Spleen (tissue), 11 donors: ENCODE data around the gene CEP63. TPM values are rescaled to one million over a fixed set of nuclear protein-coding genes. Genes with fewer than 3 reads are reported as not detected.

Source experiments
- DNase-seq: peaks from one replicate; pipeline ENCODE4 v3.0.0-alpha.2; 2020
- H3K27ac ChIP-seq, 8 donors: fragments of 200-600 bp; sonication (generic) in 7 of 8; 1 replicate in 4 of 8; 2 replicates in 4 of 8; pipeline versions ENCODE4 v1.5.0 to v1.8.0; 2016 to 2021; ENCODE audit warnings: inconsistent platforms in 4 of 8, mild to moderate bottlenecking in 4 of 8, moderate library complexity in 1 of 8
- H3K27me3 ChIP-seq, 7 donors: fragments of 200-600 bp; sonication (generic) in 6 of 7; replicated peaks in 1 of 7; 1 replicate in 4 of 7; 2 replicates in 3 of 7; pipeline versions ENCODE4 v1.5.0 to v1.8.0; 2016 to 2021; ENCODE audit warnings: inconsistent platforms in 3 of 7, mild to moderate bottlenecking in 1 of 7
- H3K36me3 ChIP-seq, 6 donors: fragments of 200-600 bp; sonication (generic) in 5 of 6; 1 replicate in 4 of 6; 2 replicates in 2 of 6; pipeline versions ENCODE4 v1.5.0 to v1.8.0; 2016 to 2021; ENCODE audit warnings: inconsistent platforms in 2 of 6
- H3K4me1 ChIP-seq, 6 donors: fragments of 200-600 bp; sonication (generic) in 5 of 6; 1 replicate in 3 of 6; 2 replicates in 3 of 6; pipeline versions ENCODE4 v1.5.0 to v1.8.0; 2016 to 2021; ENCODE audit warnings: inconsistent platforms in 3 of 6
- H3K4me3 ChIP-seq, 8 donors: fragments of 200-600 bp; sonication (generic) in 7 of 8; 1 replicate in 4 of 8; 2 replicates in 4 of 8; pipeline versions ENCODE4 v1.5.0 to v1.8.0; 2016 to 2021; ENCODE audit warnings: inconsistent platforms in 4 of 8, mild to moderate bottlenecking in 4 of 8, moderate library complexity in 2 of 8
- H3K9me3 ChIP-seq, 8 donors: fragments of 200-600 bp; sonication (generic) in 7 of 8; 1 replicate in 4 of 8; 2 replicates in 4 of 8; pipeline versions ENCODE4 v1.5.0 to v1.8.0; 2016 to 2021; ENCODE audit warnings: inconsistent platforms in 4 of 8
- POLR2A ChIP-seq, 3 donors: fragments of 450-650 bp; IDR thresholded peaks; one replicate each; pipeline ENCODE4 v1.5.1; 2017; ENCODE audit warnings: antibody characterized with exemption in 3 of 3, mild to moderate bottlenecking in 1 of 3
- POLR2AphosphoS5 ChIP-seq, 3 donors: sonication (generic); formaldehyde crosslinking; IDR thresholded peaks; one replicate each; pipeline ENCODE4 v1.5.1; 2017; ENCODE audit warnings: antibody characterized with exemption in 3 of 3
- WGBS, 5 donors: extraction: QIAGEN DNeasy Blood & Tissue Kit in 3 of 5; methylation state at CpG; one replicate each; pipeline versions ENCODE4 v1.1.5 to v1.1.7; 2013 to 2018; 5-methylcytosine and 5-hydroxymethylcytosine counted together
- intact Hi-C: fragments of 100-400 bp; cut with DNase I; formaldehyde crosslinking; loops from one replicate; pipeline ENCODE4 v1.15.0; 2023; ENCODE audit warnings: low total_unique reads
- polyA plus RNA-seq, 3 donors: library from polyadenylated mRNA; stranded (reverse); fragments of 200-250 nt; gene quantifications; one replicate each; pipeline ENCODE4 v1.2.1, GENCODE V29; 2013
- total RNA-seq, 7 donors: library from RNA; depleted of rRNA in 3 of 7; stranded (reverse); fragments of >200 nt in 3 of 7; fragmentation: NEBNext Ultra II Directional in 4 of 7; extraction: Animal tissue kit (Norgen Biotek cat#: 25700) in 4 of 7; gene quantifications; one replicate each; pipeline versions ENCODE4 v1.1.0 to v1.2.1, GENCODE V29; 2016 to 2021
- TF ChIP-seq, protein P1 (sequence below), 11 experiments: fragments of 200-600 bp in 7 of 11; fragments of 450-650 bp in 4 of 11; sonication (generic) in 4 of 11; IDR thresholded peaks in 8 of 11; conservative IDR thresholded peaks in 3 of 11; 1 replicate in 7 of 11; 2 replicates in 4 of 11; pipeline versions ENCODE4 v1.4.0 to v1.8.0; 2016 to 2021; ENCODE audit warnings: antibody characterized with exemption in 11 of 11, inconsistent platforms in 4 of 11, mild to moderate bottlenecking in 1 of 11
- donor health status: healthy with polysubstance abuse.
- donor health status: DM: no; HTN: no; CAD: no; lungs with moderate emphysema.
- donor health status: DM: no; HTN: no; CAD: no.
- donor health status: Bipolar disorder and iron deficiency.
- donor health status: healthy.
- donor health status: DM: no; HTN: no; CAD: no.
- donor health status: DM: yes; HTN: yes; CAD: no.

The CEP63 gene
- total and polyA plus RNA-seq, 10 donors: 13.4 to 37.0 (median 28.1) TPM

GRCh38 chr3:134602440-134602814, 116.6 kb downstream of the CEP63 start:
- DNase-seq: no peak
- intact Hi-C loops: no loop called here
- Histone ChIP-seq H3K4me1 (peaks cover 0 to 70% (median 16%) of the 10 kb centered on the region in 6 donors), H3K4me3 (no peak overlapping the region), H3K36me3 (no peaks in the 10 kb centered on the region), H3K27me3 (peaks cover 0 to 26% (median 0%) of the 10 kb centered on the region in 7 donors), H3K27ac (no peak overlapping the region), H3K9me3 (no peaks in the 10 kb centered on the region)
- TF ChIP-seq, protein P1, sequence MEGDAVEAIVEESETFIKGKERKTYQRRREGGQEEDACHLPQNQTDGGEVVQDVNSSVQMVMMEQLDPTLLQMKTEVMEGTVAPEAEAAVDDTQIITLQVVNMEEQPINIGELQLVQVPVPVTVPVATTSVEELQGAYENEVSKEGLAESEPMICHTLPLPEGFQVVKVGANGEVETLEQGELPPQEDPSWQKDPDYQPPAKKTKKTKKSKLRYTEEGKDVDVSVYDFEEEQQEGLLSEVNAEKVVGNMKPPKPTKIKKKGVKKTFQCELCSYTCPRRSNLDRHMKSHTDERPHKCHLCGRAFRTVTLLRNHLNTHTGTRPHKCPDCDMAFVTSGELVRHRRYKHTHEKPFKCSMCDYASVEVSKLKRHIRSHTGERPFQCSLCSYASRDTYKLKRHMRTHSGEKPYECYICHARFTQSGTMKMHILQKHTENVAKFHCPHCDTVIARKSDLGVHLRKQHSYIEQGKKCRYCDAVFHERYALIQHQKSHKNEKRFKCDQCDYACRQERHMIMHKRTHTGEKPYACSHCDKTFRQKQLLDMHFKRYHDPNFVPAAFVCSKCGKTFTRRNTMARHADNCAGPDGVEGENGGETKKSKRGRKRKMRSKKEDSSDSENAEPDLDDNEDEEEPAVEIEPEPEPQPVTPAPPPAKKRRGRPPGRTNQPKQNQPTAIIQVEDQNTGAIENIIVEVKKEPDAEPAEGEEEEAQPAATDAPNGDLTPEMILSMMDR (IDR thresholded peaks at IDR 0.05 in 8 of 11, conservative IDR thresholded peaks at IDR 0.05 in 3 of 11): no peak
- TF ChIP-seq POLR2A (IDR thresholded peaks at IDR 0.05) (no peak), POLR2AphosphoS5 (IDR thresholded peaks at IDR 0.05) (no peak)
- 81 to 89% (median 87%) methylated on average over 6 of the region's 6 CpGs for WGBS, 5 donors

- TF ChIP-seq, protein P1 (IDR thresholded peaks at IDR 0.05 in 8 of 11, conservative IDR thresholded peaks at IDR 0.05 in 3 of 11): no peak
- TF ChIP-seq POLR2AphosphoS5 (IDR thresholded peaks at IDR 0.05): no peak
- intact Hi-C loops: no loop called here
These were observed 117.6 kb downstream of the CEP63 start for GRCh38 chr3:134603480-134603879.

GRCh38 chr3:134603956-134604355, 118.1 kb downstream of the CEP63 start:
- no peak for TF ChIP-seq POLR2A (IDR thresholded peaks at IDR 0.05)
- TF ChIP-seq, protein P1 (IDR thresholded peaks at IDR 0.05 in 8 of 11, conservative IDR thresholded peaks at IDR 0.05 in 3 of 11): no peak
- no peak for TF ChIP-seq POLR2AphosphoS5 (IDR thresholded peaks at IDR 0.05)
- 91 to 96% (median 93%) methylated on average over 7 to 13 of the region's 13 CpGs for WGBS, 5 donors
- intact Hi-C loops: no loop called here

More at GRCh38 chr3:134603480-134603879, 117.6 kb downstream of the CEP63 start:
- Histone ChIP-seq H3K9me3 (no peaks in the 10 kb centered on the region), H3K4me1 (peaks cover 0 to 62% (median 16%) of the 10 kb centered on the region in 6 donors), H3K36me3 (no peaks in the 10 kb centered on the region), H3K27me3 (peaks cover 0 to 35% (median 0%) of the 10 kb centered on the region in 7 donors), H3K27ac (no peak overlapping the region), H3K4me3 (no peak overlapping the region)
- WGBS, 5 donors: 11 to 40% (median 28%) methylated on average over 2 to 4 of the region's 4 CpGs
- no peak for DNase-seq

GRCh38 chr3:134605556-134605955, 119.7 kb downstream of the CEP63 start:
- intact Hi-C loops: no loop called here
- no peaks in the 10 kb centered on the region for H3K36me3 ChIP-seq
- peaks cover 0 to 46% (median 14%) of the 10 kb centered on the region in 6 donors for H3K4me1 ChIP-seq
- no peaks in the 10 kb centered on the region for H3K9me3 ChIP-seq
- H3K4me3 ChIP-seq: peak overlapping the region in 1 of 8 donors; percentile 21
- 31 to 61% (median 45%) methylated on average over 6 of the region's 6 CpGs for WGBS, 5 donors
- H3K27ac ChIP-seq: peak overlapping the region in 5 of 8 donors; percentile 36 to 81 (median 63)
- DNase-seq: no peak
- H3K27me3 ChIP-seq: peaks cover 0 to 47% (median 0%) of the 10 kb centered on the region in 7 donors
- TF ChIP-seq, protein P1 (IDR thresholded peaks at IDR 0.05 in 8 of 11, conservative IDR thresholded peaks at IDR 0.05 in 3 of 11): no peak
- TF ChIP-seq POLR2AphosphoS5 (IDR thresholded peaks at IDR 0.05): no peak
- TF ChIP-seq POLR2A (IDR thresholded peaks at IDR 0.05): no peak

More at GRCh38 chr3:134603956-134604355, 118.1 kb downstream of the CEP63 start:
- Histone ChIP-seq H3K36me3 (no peaks in the 10 kb centered on the region), H3K27ac (no peak overlapping the region), H3K9me3 (no peaks in the 10 kb centered on the region), H3K27me3 (peaks cover 0 to 39% (median 0%) of the 10 kb centered on the region in 7 donors), H3K4me3 (no peak overlapping the region), H3K4me1 (peaks cover 0 to 57% (median 16%) of the 10 kb centered on the region in 6 donors)
- no peak for DNase-seq
